ENCODE data around the gene CCDC152.
"Not testable (repeated sequence)": the region's sequence is repeated elsewhere in the genome, so short reads cannot be mapped to it uniquely, and the experiment has no call there.

- not testable (repeated sequence) for TF ChIP-seq POLR2A (IDR thresholded peaks at IDR 0.05); EP300 (IDR thresholded peaks at IDR 0.05; ENCODE audit: low read depth)
Observed at GRCh38 chr5:42734531-42735058, 22.0 kb upstream of the CCDC152 start.

All from transverse colon (tissue), 1 donor.